ENCODE measurements around the gene LMOD2.

DNA sequence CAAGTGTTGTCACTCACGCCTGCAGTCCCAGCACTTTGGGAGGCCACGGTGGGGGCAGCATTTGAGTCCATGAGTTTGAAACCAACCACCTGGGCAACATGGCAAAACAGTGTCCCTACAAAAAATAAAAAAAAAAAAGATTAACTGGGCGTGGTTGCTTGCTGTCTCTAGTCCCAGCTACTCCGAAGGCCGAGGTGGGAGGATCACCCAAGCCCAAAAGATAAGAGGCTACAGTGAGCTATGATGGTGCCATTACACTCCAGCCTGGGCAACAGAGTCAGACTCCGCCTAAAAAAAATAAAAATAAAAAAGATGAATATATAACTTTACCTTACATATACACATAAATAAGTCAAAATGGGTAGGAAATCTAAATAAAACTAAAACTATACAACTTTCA, 2.5 kb upstream of the LMOD2 start:
- no peak for TF ChIP-seq POLR2A (IDR thresholded peaks at IDR 0.05; ENCODE audit: extremely low read depth, insufficient read length)
- TF ChIP-seq, protein P1, sequence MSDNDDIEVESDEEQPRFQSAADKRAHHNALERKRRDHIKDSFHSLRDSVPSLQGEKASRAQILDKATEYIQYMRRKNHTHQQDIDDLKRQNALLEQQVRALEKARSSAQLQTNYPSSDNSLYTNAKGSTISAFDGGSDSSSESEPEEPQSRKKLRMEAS (IDR thresholded peaks at IDR 0.05; ENCODE audit: low read depth, low read length) = no peak
- TF ChIP-seq, protein P2, sequence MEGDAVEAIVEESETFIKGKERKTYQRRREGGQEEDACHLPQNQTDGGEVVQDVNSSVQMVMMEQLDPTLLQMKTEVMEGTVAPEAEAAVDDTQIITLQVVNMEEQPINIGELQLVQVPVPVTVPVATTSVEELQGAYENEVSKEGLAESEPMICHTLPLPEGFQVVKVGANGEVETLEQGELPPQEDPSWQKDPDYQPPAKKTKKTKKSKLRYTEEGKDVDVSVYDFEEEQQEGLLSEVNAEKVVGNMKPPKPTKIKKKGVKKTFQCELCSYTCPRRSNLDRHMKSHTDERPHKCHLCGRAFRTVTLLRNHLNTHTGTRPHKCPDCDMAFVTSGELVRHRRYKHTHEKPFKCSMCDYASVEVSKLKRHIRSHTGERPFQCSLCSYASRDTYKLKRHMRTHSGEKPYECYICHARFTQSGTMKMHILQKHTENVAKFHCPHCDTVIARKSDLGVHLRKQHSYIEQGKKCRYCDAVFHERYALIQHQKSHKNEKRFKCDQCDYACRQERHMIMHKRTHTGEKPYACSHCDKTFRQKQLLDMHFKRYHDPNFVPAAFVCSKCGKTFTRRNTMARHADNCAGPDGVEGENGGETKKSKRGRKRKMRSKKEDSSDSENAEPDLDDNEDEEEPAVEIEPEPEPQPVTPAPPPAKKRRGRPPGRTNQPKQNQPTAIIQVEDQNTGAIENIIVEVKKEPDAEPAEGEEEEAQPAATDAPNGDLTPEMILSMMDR (IDR thresholded peaks at IDR 0.05; ENCODE audit: low read depth, low read length) = no peak
- TF ChIP-seq MYC (IDR thresholded peaks at IDR 0.05; ENCODE audit: low read depth, low read length) = no peak

Measured in NB4 (cell line).